Gastroesophageal sphincter (tissue), 3 donors: ENCODE results near the gene HAT1.

ENCODE experiments used
- EP300 ChIP-seq: sonication (generic); formaldehyde crosslinking; IDR thresholded peaks from one replicate; pipeline ENCODE4 v1.6.1; 2017; ENCODE audit warnings: antibody characterized with exemption, mild to moderate bottlenecking
- POLR2A ChIP-seq, 2 donors: fragments of 450-650 bp; IDR thresholded peaks; one replicate each; pipeline ENCODE4 v1.6.1; 2017; ENCODE audit warnings: antibody characterized with exemption in 2 of 2, mild to moderate bottlenecking in 2 of 2, moderate library complexity in 1 of 2
- TF ChIP-seq, protein P1 (sequence below), 4 experiments: fragments of 200-600 bp in 2 of 4; fragments of 450-650 bp in 2 of 4; sonication (generic) in 1 of 4; IDR thresholded peaks; one replicate each; pipeline ENCODE4 v1.5.1; 2017 to 2019; ENCODE audit warnings: antibody characterized with exemption in 4 of 4, mild to moderate bottlenecking in 2 of 4, moderate library complexity in 2 of 4

DNA sequence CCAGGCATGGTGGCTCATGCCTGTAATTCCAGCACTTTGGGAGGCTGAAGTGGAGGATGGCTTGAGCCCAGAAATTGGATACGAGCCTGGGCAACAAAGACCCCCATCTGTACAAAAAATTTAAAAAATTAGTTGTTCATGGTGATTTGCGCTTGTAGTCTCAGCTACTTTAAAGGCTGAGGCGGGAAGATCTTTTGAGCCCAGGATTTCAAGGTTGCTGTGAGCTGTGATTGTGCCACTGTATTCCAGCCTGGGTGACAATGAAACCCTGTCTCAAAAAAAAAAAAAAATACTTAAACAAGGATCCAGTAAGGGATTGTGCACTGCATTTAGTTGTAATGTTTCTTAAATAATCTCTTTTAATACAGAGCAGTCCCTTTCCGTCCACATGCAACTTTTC, 21.6 kb downstream of the HAT1 start:
- TF ChIP-seq EP300, result no peak
- TF ChIP-seq POLR2A (IDR thresholded peaks at IDR 0.05), result no peak
- TF ChIP-seq, protein P1, sequence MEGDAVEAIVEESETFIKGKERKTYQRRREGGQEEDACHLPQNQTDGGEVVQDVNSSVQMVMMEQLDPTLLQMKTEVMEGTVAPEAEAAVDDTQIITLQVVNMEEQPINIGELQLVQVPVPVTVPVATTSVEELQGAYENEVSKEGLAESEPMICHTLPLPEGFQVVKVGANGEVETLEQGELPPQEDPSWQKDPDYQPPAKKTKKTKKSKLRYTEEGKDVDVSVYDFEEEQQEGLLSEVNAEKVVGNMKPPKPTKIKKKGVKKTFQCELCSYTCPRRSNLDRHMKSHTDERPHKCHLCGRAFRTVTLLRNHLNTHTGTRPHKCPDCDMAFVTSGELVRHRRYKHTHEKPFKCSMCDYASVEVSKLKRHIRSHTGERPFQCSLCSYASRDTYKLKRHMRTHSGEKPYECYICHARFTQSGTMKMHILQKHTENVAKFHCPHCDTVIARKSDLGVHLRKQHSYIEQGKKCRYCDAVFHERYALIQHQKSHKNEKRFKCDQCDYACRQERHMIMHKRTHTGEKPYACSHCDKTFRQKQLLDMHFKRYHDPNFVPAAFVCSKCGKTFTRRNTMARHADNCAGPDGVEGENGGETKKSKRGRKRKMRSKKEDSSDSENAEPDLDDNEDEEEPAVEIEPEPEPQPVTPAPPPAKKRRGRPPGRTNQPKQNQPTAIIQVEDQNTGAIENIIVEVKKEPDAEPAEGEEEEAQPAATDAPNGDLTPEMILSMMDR (IDR thresholded peaks at IDR 0.05), result no peak
